PC-9 (cell line): Measurements from ENCODE around the gene TMEM141. TPM values are rescaled to one million over a fixed set of nuclear protein-coding genes. Genes with fewer than 3 reads are reported as not detected.
"Not testable (repeated sequence)": the region's sequence is repeated elsewhere in the genome, so short reads cannot be mapped to it uniquely, and the experiment has no call there.

ENCODE experiments used
- BruUV-seq: library from RNA; stranded (reverse); fragments of 400-500 nt; replicated peaks from 2 replicates; lab custom pipeline; 2021; lab: Mats Ljungman, UMichigan
- CTCF ChIA-PET: fragments of 300-600 bp; sonication (Branson Sonifier 250); formaldehyde crosslinking; loops from one replicate; lab custom pipeline; 2022; ENCODE audit warnings: antibody characterized with exemption; lab: Charles Lee
- POLR2A ChIA-PET: fragments of 300-600 bp; sonication (Branson Sonifier 250); formaldehyde crosslinking; loops from one replicate; lab custom pipeline; 2022; ENCODE audit warnings: antibody characterized with exemption; ENCODE audit not compliant: unreplicated experiment; lab: Charles Lee
- DNase-seq, 2 experiments: peaks; one replicate each; pipeline versions ENCODE4 v3.0.0 to v3.0.0-alpha.2; 2015 to 2022; ENCODE audit warnings: mixed read lengths in 1 of 2
- H2AFZ ChIP-seq: fragments of 200-600 bp; sonication (generic); 2 replicates; pipeline ENCODE4 v1.8.1; 2017; ENCODE audit warnings: antibody characterized with exemption
- H3F3A ChIP-seq: fragments of 200-600 bp; sonication (generic); 2 replicates; pipeline ENCODE4 v1.8.1; 2017; ENCODE audit warnings: antibody characterized with exemption, mild to moderate bottlenecking, low read depth; ENCODE audit not compliant: insufficient read depth
- H3K27ac ChIP-seq: fragments of 200-600 bp; sonication (generic); 2 replicates; pipeline ENCODE4 v1.6.1; 2016; ENCODE audit warnings: mixed run types
- H3K27me3 ChIP-seq: fragments of 200-600 bp; sonication (generic); 2 replicates; pipeline ENCODE4 v1.6.1; 2016; ENCODE audit warnings: low read depth, mixed run types; ENCODE audit not compliant: insufficient read depth
- H3K36me3 ChIP-seq: fragments of 200-600 bp; sonication (generic); 2 replicates; pipeline ENCODE4 v1.6.1; 2016; ENCODE audit warnings: low read depth, mixed run types
- H3K4me1 ChIP-seq: fragments of 200-600 bp; sonication (generic); replicated peaks from 2 replicates; pipeline ENCODE4 v1.6.1; 2016; ENCODE audit warnings: mixed run types; ENCODE audit not compliant: insufficient read depth
- H3K4me2 ChIP-seq: fragments of 200-600 bp; sonication (generic); 2 replicates; pipeline ENCODE4 v1.6.1; 2017; ENCODE audit warnings: mixed run types
- H3K4me3 ChIP-seq: fragments of 200-600 bp; sonication (generic); 2 replicates; pipeline ENCODE4 v1.6.1; 2016; ENCODE audit warnings: mixed run types
- H3K79me2 ChIP-seq: fragments of 200-600 bp; sonication (generic); 2 replicates; pipeline ENCODE4 v1.6.1; 2017; ENCODE audit warnings: low read depth, mixed run types
- H3K9me2 ChIP-seq: fragments of 200-600 bp; sonication (generic); 2 replicates; pipeline ENCODE4 v1.8.1; 2017; ENCODE audit warnings: mild to moderate bottlenecking; ENCODE audit not compliant: insufficient read depth
- H3K9me3 ChIP-seq: fragments of 200-600 bp; sonication (generic); 2 replicates; pipeline ENCODE4 v1.8.1; 2016; ENCODE audit warnings: low read depth; ENCODE audit not compliant: insufficient read depth
- H4K20me1 ChIP-seq: fragments of 200-600 bp; sonication (generic); 2 replicates; pipeline ENCODE4 v1.8.1; 2017; ENCODE audit not compliant: insufficient read depth
- EZH2 ChIP-seq: fragments of 200-600 bp; sonication (generic); IDR thresholded peaks from 2 replicates; pipeline ENCODE4 v1.8.0; 2017; ENCODE audit warnings: antibody characterized with exemption, low read depth
- intact Hi-C: fragments of 100-400 bp; cut with micrococcal nuclease; formaldehyde crosslinking; loops from one replicate; pipeline ENCODE4 v1.10.0; 2022; ENCODE audit not compliant: unreplicated experiment
- total RNA-seq: library from RNA; stranded (reverse); gene quantifications from 2 replicates; pipeline ENCODE4 v1.2.3, GENCODE V29; 2021
- TF ChIP-seq, protein P1 (sequence below): fragments of 200-600 bp; sonication (generic); conservative IDR thresholded peaks from 2 replicates; pipeline ENCODE4 v1.6.1; 2017; ENCODE audit warnings: mixed run types, antibody characterized with exemption, mild to moderate bottlenecking, moderate library complexity

Gene TMEM141
- total RNA-seq, 1 experiment from 2014 or later = 83.6 TPM

- ChIA-PET POLR2A (no interaction called here), CTCF (interaction anchor here (0.6 kb wide), 1 partner anchor 12 kb away, joined by 15 read pairs; no protein-coding TSS in a partner anchor)
These were observed 40.0 kb downstream of the TMEM141 start for GRCh38 chr9:136831002-136831719.

GRCh38 chr9:136831720-136832104 lies 40.6 kb downstream of the TMEM141 start:
- Histone ChIP-seq H2AFZ (no peak overlapping the region), H3K27ac (no peak overlapping the region), H3K36me3 (no peaks in the 10 kb centered on the region), H3K4me2 (no peak overlapping the region), H3K27me3 (no peaks in the 10 kb centered on the region), H3K4me3 (no peak overlapping the region), H3K9me2 (no peaks in the 10 kb centered on the region), H3K4me1 (no peaks in the 10 kb centered on the region), H3K79me2 (no peaks in the 10 kb centered on the region), H3K9me3 (no peaks in the 10 kb centered on the region), H3F3A (peaks cover 17% of the 10 kb centered on the region; the same call in 1 of the 2 replicates), H4K20me1 (no peaks in the 10 kb centered on the region; the same call in 1 of the 2 replicates)
- intact Hi-C loops = no loop called here
- TF ChIP-seq, protein P1, sequence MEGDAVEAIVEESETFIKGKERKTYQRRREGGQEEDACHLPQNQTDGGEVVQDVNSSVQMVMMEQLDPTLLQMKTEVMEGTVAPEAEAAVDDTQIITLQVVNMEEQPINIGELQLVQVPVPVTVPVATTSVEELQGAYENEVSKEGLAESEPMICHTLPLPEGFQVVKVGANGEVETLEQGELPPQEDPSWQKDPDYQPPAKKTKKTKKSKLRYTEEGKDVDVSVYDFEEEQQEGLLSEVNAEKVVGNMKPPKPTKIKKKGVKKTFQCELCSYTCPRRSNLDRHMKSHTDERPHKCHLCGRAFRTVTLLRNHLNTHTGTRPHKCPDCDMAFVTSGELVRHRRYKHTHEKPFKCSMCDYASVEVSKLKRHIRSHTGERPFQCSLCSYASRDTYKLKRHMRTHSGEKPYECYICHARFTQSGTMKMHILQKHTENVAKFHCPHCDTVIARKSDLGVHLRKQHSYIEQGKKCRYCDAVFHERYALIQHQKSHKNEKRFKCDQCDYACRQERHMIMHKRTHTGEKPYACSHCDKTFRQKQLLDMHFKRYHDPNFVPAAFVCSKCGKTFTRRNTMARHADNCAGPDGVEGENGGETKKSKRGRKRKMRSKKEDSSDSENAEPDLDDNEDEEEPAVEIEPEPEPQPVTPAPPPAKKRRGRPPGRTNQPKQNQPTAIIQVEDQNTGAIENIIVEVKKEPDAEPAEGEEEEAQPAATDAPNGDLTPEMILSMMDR = no peak
- TF ChIP-seq EZH2 = no peak
- ChIA-PET CTCF (interaction anchor here (0.6 kb wide), 1 partner anchor 13 kb away, joined by 15 read pairs; no protein-coding TSS in a partner anchor), POLR2A (no interaction called here)
- no peak for DNase-seq
- BruUV-seq = no TSS peak

More at GRCh38 chr9:136831002-136831719, 40.0 kb downstream of the TMEM141 start:
- Histone ChIP-seq H3K9me3 (no peaks in the 10 kb centered on the region), H3K27ac (no peak overlapping the region), H3K4me2 (no peak overlapping the region), H3K9me2 (no peaks in the 10 kb centered on the region), H2AFZ (no peak overlapping the region), H4K20me1 (no peaks in the 10 kb centered on the region; the same call in 1 of the 2 replicates), H3K4me1 (no peaks in the 10 kb centered on the region), H3K36me3 (no peaks in the 10 kb centered on the region), H3K27me3 (no peaks in the 10 kb centered on the region), H3F3A (peaks cover 13% of the 10 kb centered on the region; the same call in 1 of the 2 replicates), H3K79me2 (no peaks in the 10 kb centered on the region), H3K4me3 (no peak overlapping the region)
- intact Hi-C loops = no loop called here
- no peak for TF ChIP-seq EZH2
- TF ChIP-seq, protein P1 = no peak
- peak in 1 of 2 experiments; percentile 21 for DNase-seq
- BruUV-seq = no TSS peak

DNA sequence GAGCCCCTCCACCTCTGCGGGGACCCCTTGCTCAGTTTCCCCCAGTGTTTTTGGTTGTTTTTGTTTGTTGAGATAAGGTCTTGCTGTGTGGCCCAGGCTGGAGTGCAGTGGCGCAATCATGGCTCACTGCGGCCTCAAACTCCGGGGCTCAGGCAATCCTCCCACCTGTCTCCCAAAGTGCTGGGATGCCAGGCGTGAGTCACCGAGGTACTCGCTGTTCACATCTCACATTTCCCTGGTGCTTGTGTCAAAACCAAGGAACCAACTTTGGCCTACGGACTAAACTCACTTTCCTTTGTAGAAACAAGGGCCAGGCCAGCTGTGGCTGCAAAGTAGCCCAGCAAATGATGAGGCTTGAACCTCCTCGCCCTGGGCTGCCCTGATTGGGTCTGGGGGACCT lies 41.4 kb downstream of the TMEM141 start:
- ChIA-PET CTCF (no interaction called here), POLR2A (no interaction called here)
- Histone ChIP-seq H3K9me2 (no peaks in the 10 kb centered on the region), H3K9me3 (no peaks in the 10 kb centered on the region), H3F3A (peaks cover 17% of the 10 kb centered on the region; the same call in 1 of the 2 replicates), H3K79me2 (no peaks in the 10 kb centered on the region), H2AFZ (no peak overlapping the region), H4K20me1 (no peaks in the 10 kb centered on the region; the same call in 1 of the 2 replicates), H3K4me2 (no peak overlapping the region), H3K4me3 (no peak overlapping the region), H3K4me1 (no peaks in the 10 kb centered on the region), H3K27ac (no peak overlapping the region), H3K36me3 (no peaks in the 10 kb centered on the region), H3K27me3 (no peaks in the 10 kb centered on the region)
- intact Hi-C loops = no loop called here
- BruUV-seq = no TSS peak
- peak in 1 of 2 experiments; percentile 34 for DNase-seq
- no peak for TF ChIP-seq EZH2
- TF ChIP-seq, protein P1 = no peak

- intact Hi-C loops, H3K4me3 ChIP-seq, H3K4me2 ChIP-seq, H3K27ac ChIP-seq, H3K79me2 ChIP-seq, H4K20me1 ChIP-seq, H3K4me1 ChIP-seq, H2AFZ ChIP-seq, DNase-seq, H3K9me3 ChIP-seq, BruUV-seq, H3K36me3 ChIP-seq, H3K27me3 ChIP-seq, H3K9me2 ChIP-seq, CTCF ChIA-PET: not testable (repeated sequence)
- peaks cover 17% of the 10 kb centered on the region; the same call in 1 of the 2 replicates for H3F3A ChIP-seq
- POLR2A ChIA-PET = interaction anchor here (0.6 kb wide), 1 partner anchor 65 kb away, joined by 3 read pairs; no protein-coding TSS in a partner anchor
These were observed 42.4 kb downstream of the TMEM141 start for GRCh38 chr9:136833381-136834048.
